GM18498 (cell line): Measurements from ENCODE around the gene NOTCH1.

ENCODE experiments used
- ATAC-seq: cut with Tn5 transposase; IDR thresholded peaks from one replicate; pipeline ENCODE4 v1.9.1; 2021; ENCODE audit warnings: mild to moderate bottlenecking, moderate library complexity; ENCODE audit not compliant: unreplicated experiment

NOTCH1 gene

GRCh38 chr9:136532799-136533774 is 12.8 kb downstream of the NOTCH1 start:
- no peak for ATAC-seq

- no peak for ATAC-seq
These were observed 13.7 kb downstream of the NOTCH1 start for GRCh38 chr9:136531904-136532798.

- no peak for ATAC-seq
These were observed 14.5 kb downstream of the NOTCH1 start for GRCh38 chr9:136531186-136531903.

GRCh38 chr9:136530461-136531089 is 15.3 kb downstream of the NOTCH1 start:
- no peak for ATAC-seq

GRCh38 chr9:136529516-136530460 is 16.1 kb downstream of the NOTCH1 start:
- no peak for ATAC-seq

GRCh38 chr9:136528716-136529341 is 17.0 kb downstream of the NOTCH1 start:
- no peak for ATAC-seq

GRCh38 chr9:136527721-136528710 is 17.8 kb downstream of the NOTCH1 start:
- no peak for ATAC-seq

- no peak for ATAC-seq
These were observed 18.7 kb downstream of the NOTCH1 start for GRCh38 chr9:136527131-136527530.

GRCh38 chr9:136526625-136527066 is 19.2 kb downstream of the NOTCH1 start:
- no peak for ATAC-seq

- no peak for ATAC-seq
These were observed 19.9 kb downstream of the NOTCH1 start for GRCh38 chr9:136525841-136526499.

GRCh38 chr9:136525207-136525606 is 20.6 kb downstream of the NOTCH1 start:
- no peak for ATAC-seq

- no peak for ATAC-seq
These were observed 23.3 kb downstream of the NOTCH1 start for GRCh38 chr9:136522314-136523237.

- no peak for ATAC-seq
These were observed 24.3 kb downstream of the NOTCH1 start for GRCh38 chr9:136521537-136521936.

- ATAC-seq, result no peak
These were observed 25.8 kb downstream of the NOTCH1 start for GRCh38 chr9:136520053-136520540.

- ATAC-seq, result no peak
These were observed 26.4 kb downstream of the NOTCH1 start for GRCh38 chr9:136519263-136520052.
